Measurements from ENCODE around the gene SPPL2C.

The SPPL2C gene

GRCh38 chr17:45818699-45819098, 26.0 kb upstream of the SPPL2C start:
- no peak for DNase-seq
- Mint-ChIP-seq H3K27me3 (ENCODE audit: low read depth, poor library complexity) (peaks cover 17% of the 10 kb centered on the region), H3K27ac (no peak overlapping the region), H3K36me3 (ENCODE audit: low read depth) (no peaks in the 10 kb centered on the region), H3K4me3 (no peak overlapping the region), H3K4me1 (peaks cover 45% of the 10 kb centered on the region), H3K9me3 (no peaks in the 10 kb centered on the region)
- TF ChIP-seq CTCF (IDR thresholded peaks at IDR 0.05) = no peak

- DNase-seq = no peak
- Mint-ChIP-seq H3K27ac (no peak overlapping the region), H3K36me3 (ENCODE audit: low read depth) (no peaks in the 10 kb centered on the region), H3K27me3 (ENCODE audit: low read depth, poor library complexity) (peaks cover 17% of the 10 kb centered on the region), H3K4me3 (no peak overlapping the region), H3K9me3 (no peaks in the 10 kb centered on the region), H3K4me1 (peaks cover 38% of the 10 kb centered on the region)
- no peak for TF ChIP-seq CTCF (IDR thresholded peaks at IDR 0.05)
Measured at GRCh38 chr17:45819632-45820031, 25.0 kb upstream of the SPPL2C start.

GRCh38 chr17:45820052-45820780, 24.5 kb upstream of the SPPL2C start:
- DNase-seq = no peak
- H3K4me1 Mint-ChIP-seq = peaks cover 36% of the 10 kb centered on the region
- TF ChIP-seq CTCF (IDR thresholded peaks at IDR 0.05) = no peak
- peaks cover 17% of the 10 kb centered on the region for H3K27me3 Mint-ChIP-seq (ENCODE audit: low read depth, poor library complexity)
- H3K36me3 Mint-ChIP-seq (ENCODE audit: low read depth) = no peaks in the 10 kb centered on the region
- no peaks in the 10 kb centered on the region for H3K9me3 Mint-ChIP-seq
- H3K27ac Mint-ChIP-seq = no peak overlapping the region
- H3K4me3 Mint-ChIP-seq = no peak overlapping the region

GRCh38 chr17:45821147-45821546, 23.5 kb upstream of the SPPL2C start:
- peaks cover 17% of the 10 kb centered on the region for H3K27me3 Mint-ChIP-seq (ENCODE audit: low read depth, poor library complexity)
- peaks cover 33% of the 10 kb centered on the region for H3K4me1 Mint-ChIP-seq
- no peak overlapping the region for H3K4me3 Mint-ChIP-seq
- no peaks in the 10 kb centered on the region for H3K9me3 Mint-ChIP-seq
- no peak for TF ChIP-seq CTCF (IDR thresholded peaks at IDR 0.05)
- DNase-seq = no peak
- H3K36me3 Mint-ChIP-seq (ENCODE audit: low read depth) = no peaks in the 10 kb centered on the region
- no peak overlapping the region for H3K27ac Mint-ChIP-seq

- no peak for TF ChIP-seq CTCF (IDR thresholded peaks at IDR 0.05)
- Mint-ChIP-seq H3K36me3 (ENCODE audit: low read depth) (no peaks in the 10 kb centered on the region), H3K9me3 (no peaks in the 10 kb centered on the region), H3K27ac (no peak overlapping the region), H3K4me1 (peaks cover 10% of the 10 kb centered on the region), H3K4me3 (no peak overlapping the region), H3K27me3 (ENCODE audit: low read depth, poor library complexity) (peaks cover 15% of the 10 kb centered on the region)
- DNase-seq = no peak
Measured at GRCh38 chr17:45823598-45823997, 21.1 kb upstream of the SPPL2C start.

GRCh38 chr17:45824475-45824874, 20.2 kb upstream of the SPPL2C start:
- DNase-seq = no peak
- H3K36me3 Mint-ChIP-seq (ENCODE audit: low read depth) = no peaks in the 10 kb centered on the region
- no peak overlapping the region for H3K4me3 Mint-ChIP-seq
- H3K27me3 Mint-ChIP-seq (ENCODE audit: low read depth, poor library complexity) = peaks cover 15% of the 10 kb centered on the region
- no peak overlapping the region for H3K27ac Mint-ChIP-seq
- no peaks in the 10 kb centered on the region for H3K9me3 Mint-ChIP-seq
- no peak for TF ChIP-seq CTCF (IDR thresholded peaks at IDR 0.05)
- H3K4me1 Mint-ChIP-seq = peaks cover 2% of the 10 kb centered on the region
